Stomach (tissue), 9 donors: Measurements from ENCODE around the gene TK1. TPM values are rescaled to one million over a fixed set of nuclear protein-coding genes. Genes with fewer than 3 reads are reported as not detected.

Experiments
- DNase-seq, 2 donors: peaks; one replicate each; pipeline versions ENCODE4 v3.0.0 to v3.0.0-alpha.2; 2013 to 2019
- H3K27ac ChIP-seq, 5 donors: fragments of 200-600 bp in 4 of 5; sonication (generic) in 4 of 5; one replicate each; pipeline ENCODE4 v1.5.1; 2013 to 2019; ENCODE audit warnings: mild to moderate bottlenecking in 1 of 5, moderate library complexity in 1 of 5
- H3K27me3 ChIP-seq, 3 donors: fragments of 200-600 bp; sonication (generic); one replicate each; pipeline ENCODE4 v1.5.1; 2017 to 2019; ENCODE audit warnings: mixed run types in 1 of 3
- H3K36me3 ChIP-seq, 4 donors: fragments of 200-600 bp; sonication (generic); 1 replicate in 3 of 4; 2 replicates in 1 of 4; pipeline ENCODE4 v1.5.1; 2016 to 2019
- H3K4me1 ChIP-seq, 4 donors: fragments of 200-600 bp; sonication (generic); one replicate each; pipeline ENCODE4 v1.5.1; 2016 to 2019
- H3K4me3 ChIP-seq, 4 donors: fragments of 200-600 bp; sonication (generic) in 3 of 4; one replicate each; pipeline ENCODE4 v1.5.1; 2016 to 2019; ENCODE audit warnings: mild to moderate bottlenecking in 1 of 4
- H3K9me3 ChIP-seq, 4 donors: fragments of 200-600 bp; sonication (generic); one replicate each; pipeline ENCODE4 v1.5.1; 2016 to 2019
- CTCF ChIP-seq, 7 experiments: fragments of 450-650 bp in 4 of 7; fragments of 200-600 bp in 3 of 7; sonication (generic) in 3 of 7; IDR thresholded peaks; one replicate each; pipeline ENCODE4 v1.5.1; 2016 to 2019; ENCODE audit warnings: antibody characterized with exemption in 7 of 7, control low read depth in 2 of 7, mild to moderate bottlenecking in 1 of 7
- EP300 ChIP-seq: sonication (generic); formaldehyde crosslinking; IDR thresholded peaks from one replicate; pipeline ENCODE4 v1.6.1; 2017; ENCODE audit warnings: antibody characterized with exemption
- POLR2A ChIP-seq, 4 donors: fragments of 450-650 bp; IDR thresholded peaks; one replicate each; pipeline ENCODE4 v1.6.1; 2016; ENCODE audit warnings: antibody characterized with exemption in 4 of 4, control low read depth in 2 of 4, mild to moderate bottlenecking in 1 of 4, moderate library complexity in 1 of 4
- POLR2AphosphoS5 ChIP-seq, 3 donors: sonication (generic); formaldehyde crosslinking; IDR thresholded peaks; one replicate each; pipeline ENCODE4 v1.6.1; 2016; ENCODE audit warnings: antibody characterized with exemption in 3 of 3
- WGBS, 5 donors: extraction: QIAGEN DNeasy Blood & Tissue Kit in 3 of 5; methylation state at CpG; one replicate each; pipeline versions ENCODE4 v1.1.5 to v1.1.7; 2013 to 2018; 5-methylcytosine and 5-hydroxymethylcytosine counted together
- intact Hi-C: fragments of 100-400 bp; cut with DNase I; formaldehyde crosslinking; loops from one replicate; pipeline ENCODE4 v1.15.1; 2023; ENCODE audit warnings: low total_unique reads
- polyA plus RNA-seq, 3 donors: library from polyadenylated mRNA; stranded (reverse); fragments of 200-250 nt; gene quantifications; one replicate each; pipeline ENCODE4 v1.2.3, GENCODE V29; 2013
- total RNA-seq, 5 donors: library from RNA; depleted of rRNA; stranded (reverse); fragments of >200 nt; gene quantifications; one replicate each; pipeline versions ENCODE4 v1.1.0 to v1.2.3, GENCODE V29; 2014 to 2016
- donor health status: healthy with polysubstance abuse.
- donor health status: Bipolar disorder and iron deficiency.
- donor health status: healthy.

The TK1 gene
- total and polyA plus RNA-seq, 8 donors: 4.5 to 38.1 (median 17.7) TPM

GRCh38 chr17:78147315-78147998 is 39.4 kb downstream of the TK1 start:
- no peaks in the 10 kb centered on the region for H3K27me3 ChIP-seq
- peaks cover 31 to 91% (median 61%) of the 10 kb centered on the region in 4 donors for H3K4me1 ChIP-seq
- DNase-seq: peak; percentile 70 to 86
- 44 to 61% (median 48%) methylated on average over 6 to 8 of the region's 8 CpGs for WGBS, 5 donors
- H3K9me3 ChIP-seq: no peaks in the 10 kb centered on the region
- intact Hi-C loops: no loop called here
- no peak overlapping the region for H3K4me3 ChIP-seq
- TF ChIP-seq CTCF (IDR thresholded peaks at IDR 0.05): no peak
- TF ChIP-seq POLR2AphosphoS5 (IDR thresholded peaks at IDR 0.05): no peak
- TF ChIP-seq POLR2A (IDR thresholded peaks at IDR 0.05): no peak
- TF ChIP-seq EP300: no peak
- peak overlapping the region in 4 of 5 donors; percentile 1 to 87 (median 66) for H3K27ac ChIP-seq
- H3K36me3 ChIP-seq: no peaks in the 10 kb centered on the region

- H3K4me1 ChIP-seq: peaks cover 31 to 93% (median 64%) of the 10 kb centered on the region in 4 donors
- no peaks in the 10 kb centered on the region for H3K9me3 ChIP-seq
- no peak for DNase-seq
These were observed 40.0 kb downstream of the TK1 start for GRCh38 chr17:78146881-78147280.

GRCh38 chr17:78146471-78146869 is 40.4 kb downstream of the TK1 start:
- Histone ChIP-seq H3K36me3 (no peaks in the 10 kb centered on the region), H3K9me3 (no peaks in the 10 kb centered on the region), H3K27ac (peak overlapping the region in 3 of 5 donors; percentile 75 to 87 (median 81)), H3K27me3 (no peaks in the 10 kb centered on the region), H3K4me1 (peaks cover 34 to 93% (median 64%) of the 10 kb centered on the region in 4 donors), H3K4me3 (no peak overlapping the region)
- intact Hi-C loops: no loop called here
- 92 to 98% (median 95%) methylated on average over 7 of the region's 7 CpGs for WGBS, 5 donors
- TF ChIP-seq EP300: no peak
- TF ChIP-seq POLR2A (IDR thresholded peaks at IDR 0.05): no peak
- no peak for TF ChIP-seq POLR2AphosphoS5 (IDR thresholded peaks at IDR 0.05)
- no peak for TF ChIP-seq CTCF (IDR thresholded peaks at IDR 0.05)
- DNase-seq: no peak

More at GRCh38 chr17:78146881-78147280, 40.0 kb downstream of the TK1 start:
- Histone ChIP-seq H3K27ac (peak overlapping the region in 4 of 5 donors; percentile 52 to 87 (median 78)), H3K4me3 (no peak overlapping the region), H3K27me3 (no peaks in the 10 kb centered on the region), H3K36me3 (no peaks in the 10 kb centered on the region)
- no peak for TF ChIP-seq EP300
- no peak for TF ChIP-seq POLR2AphosphoS5 (IDR thresholded peaks at IDR 0.05)
- TF ChIP-seq POLR2A (IDR thresholded peaks at IDR 0.05): no peak
- TF ChIP-seq CTCF (IDR thresholded peaks at IDR 0.05): no peak
- intact Hi-C loops: no loop called here
- 81 to 88% (median 84%) methylated on average over 4 to 6 of the region's 6 CpGs for WGBS, 5 donors

- Histone ChIP-seq H3K4me1 (peaks cover 45 to 93% (median 71%) of the 10 kb centered on the region in 4 donors), H3K4me3 (no peak overlapping the region), H3K27ac (peak overlapping the region; percentile 75 to 87 (median 81)), H3K27me3 (no peaks in the 10 kb centered on the region), H3K36me3 (no peaks in the 10 kb centered on the region), H3K9me3 (no peaks in the 10 kb centered on the region)
- DNase-seq: peak; percentile 76 to 93
- 28 to 51% (median 34%) methylated on average over 5 to 18 of the region's 18 CpGs for WGBS, 5 donors
- intact Hi-C loops: no loop called here
- TF ChIP-seq EP300 (no peak), CTCF (IDR thresholded peaks at IDR 0.05) (no peak), POLR2AphosphoS5 (IDR thresholded peaks at IDR 0.05) (peak in 1 of 3 donors; percentile 35), POLR2A (IDR thresholded peaks at IDR 0.05) (no peak)
These were observed 41.9 kb downstream of the TK1 start for GRCh38 chr17:78144736-78145641.
